ENCODE data around the gene CCL22.

Gene CCL22

GRCh38 chr16:57347858-57348257 lies 10.7 kb upstream of the CCL22 start:
- no peak for DNase-seq (ENCODE audit: low read depth in 1 of 2, low spot score in 1 of 2)

- DNase-seq (ENCODE audit: low read depth in 1 of 2, low spot score in 1 of 2): no peak
Observed at GRCh38 chr16:57348327-57348726, 10.3 kb upstream of the CCL22 start.

- no peak for DNase-seq (ENCODE audit: low read depth in 1 of 2, low spot score in 1 of 2)
Observed at GRCh38 chr16:57349212-57350031, 9.2 kb upstream of the CCL22 start.

GRCh38 chr16:57352636-57353047 lies 5.9 kb upstream of the CCL22 start:
- DNase-seq (ENCODE audit: low read depth in 1 of 2, low spot score in 1 of 2): no peak

GRCh38 chr16:57354311-57354710 lies 4.3 kb upstream of the CCL22 start:
- DNase-seq (ENCODE audit: low read depth in 1 of 2, low spot score in 1 of 2): no peak

- no peak for DNase-seq (ENCODE audit: low read depth in 1 of 2, low spot score in 1 of 2)
Observed at GRCh38 chr16:57355898-57356414, 2.6 kb upstream of the CCL22 start.

- DNase-seq (ENCODE audit: low read depth in 1 of 2, low spot score in 1 of 2): no peak
Observed at GRCh38 chr16:57356547-57356946, 2.0 kb upstream of the CCL22 start.

GRCh38 chr16:57357330-57358085 lies 1.1 kb upstream of the CCL22 start:
- no peak for DNase-seq (ENCODE audit: low read depth in 1 of 2, low spot score in 1 of 2)

- no peak for DNase-seq (ENCODE audit: low read depth in 1 of 2, low spot score in 1 of 2)
Observed at GRCh38 chr16:57358086-57358420, 530 bp upstream of the CCL22 start.

- DNase-seq (ENCODE audit: low read depth in 1 of 2, low spot score in 1 of 2): no peak
Observed at GRCh38 chr16:57360321-57360935, 1.8 kb downstream of the CCL22 start.

- DNase-seq (ENCODE audit: low read depth in 1 of 2, low spot score in 1 of 2): no peak
Observed at GRCh38 chr16:57361404-57361803, 2.8 kb downstream of the CCL22 start.

GRCh38 chr16:57364143-57364542 lies 5.6 kb downstream of the CCL22 start:
- no peak for DNase-seq (ENCODE audit: low read depth in 1 of 2, low spot score in 1 of 2)

GRCh38 chr16:57366544-57367040 lies 8.0 kb downstream of the CCL22 start:
- no peak for DNase-seq (ENCODE audit: low read depth in 1 of 2, low spot score in 1 of 2)

GRCh38 chr16:57367116-57367752 lies 8.7 kb downstream of the CCL22 start:
- no peak for DNase-seq (ENCODE audit: low read depth in 1 of 2, low spot score in 1 of 2)

GRCh38 chr16:57371494-57372371 lies 13.2 kb downstream of the CCL22 start:
- DNase-seq (ENCODE audit: low read depth in 1 of 2, low spot score in 1 of 2): no peak

- DNase-seq (ENCODE audit: low read depth in 1 of 2, low spot score in 1 of 2): no peak
Observed at GRCh38 chr16:57372372-57373116, 14.0 kb downstream of the CCL22 start, which contains the start of gene CX3CL1. CX3CL1 (plus strand) TSS chr16:57372490; CDS start chr16:57372569, 79 bp downstream.

GRCh38 chr16:57373117-57373947 lies 14.7 kb downstream of the CCL22 start:
- no peak for DNase-seq (ENCODE audit: low read depth in 1 of 2, low spot score in 1 of 2)

- DNase-seq (ENCODE audit: low read depth in 1 of 2, low spot score in 1 of 2): no peak
Observed at GRCh38 chr16:57374067-57374534, 15.5 kb downstream of the CCL22 start.

Measured in activated CD4-positive, alpha-beta T cell treated with anti-CD3 and anti-CD28 coated beads, Interleukin-2, amount 50 U/mL, for 24 hours (primary cell).